Stimulated activated naive CD8-positive, alpha-beta T cell treated with anti-CD3 and anti-CD28 coated beads, Interleukin-15, Interleukin-2, amounts not matched to agents 100 ng/mL and 50 ng/mL, for 24 hours (primary cell): ENCODE data around the gene SMARCD3.
A peak's percentile ranks its signal among the peaks of the same experiment; 100 is the strongest.

Experiments
- H3K27ac Mint-ChIP-seq: one replicate; pipeline ENCODE4 v1.8.0; 2021; ENCODE audit warnings: mild to moderate bottlenecking, mixed read lengths
- H3K27me3 Mint-ChIP-seq: one replicate; pipeline ENCODE4 v1.8.0; 2021; ENCODE audit warnings: mixed read lengths
- H3K36me3 Mint-ChIP-seq: one replicate; pipeline ENCODE4 v1.8.0; 2021; ENCODE audit warnings: low read depth, mixed read lengths
- H3K4me1 Mint-ChIP-seq: one replicate; pipeline ENCODE4 v1.8.0; 2021; ENCODE audit warnings: low read depth, mixed read lengths
- H3K4me3 Mint-ChIP-seq: one replicate; pipeline ENCODE4 v1.8.0; 2021; ENCODE audit warnings: mild to moderate bottlenecking, mixed read lengths
- H3K9me3 Mint-ChIP-seq: one replicate; pipeline ENCODE4 v1.8.0; 2021; ENCODE audit warnings: mixed read lengths

Gene SMARCD3

DNA sequence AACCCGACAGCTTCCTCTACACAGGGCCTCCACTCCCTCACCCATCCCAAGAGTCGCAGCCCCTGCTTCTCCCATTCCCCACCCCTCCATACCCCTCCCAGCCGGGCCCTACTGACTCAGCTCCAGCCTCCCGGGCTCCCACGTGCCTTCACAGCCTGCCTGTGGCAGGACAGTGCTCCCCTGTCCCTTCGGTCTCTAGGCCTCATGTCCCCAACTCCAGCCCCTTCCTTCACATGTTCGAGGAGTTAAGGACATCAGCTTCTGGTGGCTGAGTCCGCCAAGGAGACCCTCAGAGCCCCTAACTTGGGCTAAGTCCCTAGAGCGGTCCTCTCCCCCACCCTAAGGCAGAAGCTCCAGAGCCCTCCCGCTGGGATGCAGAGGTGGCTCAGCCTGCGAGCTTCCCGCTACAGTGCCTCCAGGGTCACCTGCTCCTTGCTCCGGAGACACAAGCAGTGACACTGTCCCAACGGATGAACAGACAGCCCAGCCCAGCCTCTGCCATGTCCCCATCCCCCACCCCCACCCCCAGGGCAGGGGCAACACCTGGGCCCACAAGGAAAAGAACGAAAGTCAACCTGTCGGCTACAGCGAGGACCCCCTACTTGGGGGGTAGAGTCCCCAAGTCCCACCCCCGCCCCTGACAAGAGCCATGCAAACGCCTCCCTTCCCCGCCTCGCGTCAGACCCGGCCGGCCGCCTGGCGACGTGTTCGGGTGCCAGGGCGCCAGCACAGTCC lies 716 bp downstream of the SMARCD3 start:
- H3K27ac Mint-ChIP-seq = no peak overlapping the region
- no peaks in the 10 kb centered on the region for H3K36me3 Mint-ChIP-seq
- H3K4me3 Mint-ChIP-seq = peak overlapping the region; percentile 75
- H3K4me1 Mint-ChIP-seq = peaks cover 55% of the 10 kb centered on the region
- no peaks in the 10 kb centered on the region for H3K9me3 Mint-ChIP-seq
- H3K27me3 Mint-ChIP-seq = peaks cover 49% of the 10 kb centered on the region

DNA sequence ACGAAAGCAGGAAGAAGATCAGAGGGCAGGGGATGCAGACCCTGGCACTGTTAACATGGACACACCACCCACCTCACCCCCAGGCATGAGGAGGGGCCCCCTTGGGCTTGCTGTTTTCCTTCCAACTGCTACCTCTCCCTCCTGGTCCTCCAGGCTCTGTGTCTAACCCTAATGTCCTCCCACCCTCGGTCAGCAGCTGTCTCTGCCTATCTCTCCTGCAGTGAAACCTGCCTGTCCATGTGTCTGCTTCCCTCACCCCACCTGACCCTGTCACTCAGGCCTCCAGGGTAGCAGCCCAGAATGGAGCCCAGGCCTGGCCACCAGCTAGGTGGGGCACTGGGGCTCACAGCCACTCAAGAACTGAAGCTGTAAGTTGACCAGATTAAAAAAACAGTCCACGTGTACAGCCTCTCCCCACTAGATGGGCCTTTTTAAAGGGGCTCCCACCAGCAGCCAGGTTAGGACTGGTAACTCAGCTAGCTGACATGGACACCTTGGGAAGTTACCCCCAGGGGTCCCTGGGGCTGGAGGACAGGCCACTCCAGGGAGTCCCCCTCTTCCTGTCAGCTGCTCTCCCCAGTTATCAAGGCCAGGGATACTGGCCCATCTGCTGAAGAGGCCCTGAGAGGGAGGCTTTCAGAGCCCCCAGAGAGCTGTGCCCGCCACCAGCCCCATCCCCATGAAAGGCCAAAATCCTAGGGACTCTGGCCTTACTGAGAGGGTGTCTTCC lies 1.5 kb downstream of the SMARCD3 start:
- H3K27me3 Mint-ChIP-seq = peaks cover 42% of the 10 kb centered on the region
- H3K4me3 Mint-ChIP-seq = no peak overlapping the region

DNA sequence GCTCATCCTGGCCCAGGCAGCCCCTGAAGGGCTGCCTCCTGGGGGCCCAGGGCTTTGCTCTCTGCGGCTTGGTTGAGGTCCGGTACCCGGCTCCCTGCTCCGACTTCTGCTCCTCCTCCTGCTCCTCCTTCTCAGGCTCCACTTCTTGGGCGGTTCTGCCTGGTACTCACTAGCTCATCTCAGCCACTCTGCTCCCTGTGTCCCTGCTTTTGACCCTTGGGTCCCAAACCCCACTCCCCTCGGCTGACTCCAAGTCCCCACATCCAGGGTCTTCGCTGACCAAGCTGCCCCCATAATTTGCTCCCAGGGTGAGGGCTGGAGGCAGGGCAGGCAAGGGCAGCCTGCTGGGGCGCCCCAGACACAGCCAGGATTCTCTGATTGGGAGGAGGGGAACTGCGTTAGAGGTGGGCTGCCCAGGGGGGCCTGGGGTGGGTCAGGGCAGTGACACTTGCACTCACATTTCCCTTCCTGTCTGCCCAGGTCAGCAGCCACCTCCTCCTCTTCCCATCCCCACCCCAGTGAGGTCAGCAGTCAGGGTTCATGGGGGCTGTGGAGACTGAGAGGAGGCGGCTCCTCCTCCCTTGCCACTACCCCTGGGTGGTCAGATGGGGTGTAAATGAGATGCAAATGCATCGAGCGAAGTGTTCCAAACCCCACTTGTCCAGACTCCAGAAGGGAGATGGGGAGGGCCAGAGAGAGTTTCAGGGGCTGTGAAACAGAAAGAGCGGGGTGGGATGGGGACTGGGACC lies 2.2 kb downstream of the SMARCD3 start:
- no peaks in the 10 kb centered on the region for H3K36me3 Mint-ChIP-seq
- peaks cover 41% of the 10 kb centered on the region for H3K27me3 Mint-ChIP-seq
- peaks cover 54% of the 10 kb centered on the region for H3K4me1 Mint-ChIP-seq
- no peaks in the 10 kb centered on the region for H3K9me3 Mint-ChIP-seq
- H3K4me3 Mint-ChIP-seq = no peak overlapping the region
- H3K27ac Mint-ChIP-seq = no peak overlapping the region

More for the DNA sequence above, 1.5 kb downstream of the SMARCD3 start:
- H3K36me3 Mint-ChIP-seq = no peaks in the 10 kb centered on the region
- H3K27ac Mint-ChIP-seq = no peak overlapping the region
- peaks cover 55% of the 10 kb centered on the region for H3K4me1 Mint-ChIP-seq
- H3K9me3 Mint-ChIP-seq = no peaks in the 10 kb centered on the region

DNA sequence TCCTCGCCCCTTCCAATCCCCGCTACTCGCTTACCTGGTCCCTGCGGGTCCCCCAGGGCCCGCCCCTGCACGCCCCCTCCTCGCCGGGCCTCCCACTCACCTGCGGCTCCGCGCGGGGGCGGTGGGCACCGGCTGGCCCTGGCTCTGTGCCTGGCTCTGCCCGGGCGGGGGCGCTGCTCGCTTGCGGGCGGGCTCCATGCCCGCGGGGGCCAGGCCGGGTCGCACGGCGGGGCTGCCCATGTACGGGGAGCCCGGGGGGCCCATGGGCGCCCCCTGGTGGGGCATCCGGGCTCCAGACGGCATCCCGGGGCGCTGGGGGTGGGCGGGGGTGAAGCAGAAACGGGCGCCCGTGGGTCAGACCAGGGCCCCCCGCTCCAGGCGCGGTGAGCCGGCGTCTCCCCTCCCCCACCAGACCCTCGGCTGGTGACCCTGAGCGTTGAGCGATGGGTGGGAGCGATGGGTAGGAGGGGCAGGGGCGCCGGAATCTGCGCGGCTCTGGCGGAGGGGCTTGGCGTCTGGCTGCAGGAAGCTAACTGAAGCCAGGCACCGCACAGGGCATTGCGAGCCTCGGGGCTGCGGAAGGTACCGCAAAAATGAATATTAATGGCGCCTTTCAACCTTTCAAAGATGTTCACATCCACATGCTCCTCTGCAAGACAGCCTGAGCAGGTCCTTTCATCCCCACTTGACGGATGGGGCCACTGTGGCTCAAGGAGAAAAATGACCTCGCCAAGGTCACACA lies 3.0 kb downstream of the SMARCD3 start:
- H3K36me3 Mint-ChIP-seq = no peaks in the 10 kb centered on the region
- peaks cover 47% of the 10 kb centered on the region for H3K4me1 Mint-ChIP-seq
- H3K27me3 Mint-ChIP-seq = peaks cover 34% of the 10 kb centered on the region
- no peaks in the 10 kb centered on the region for H3K9me3 Mint-ChIP-seq
- no peak overlapping the region for H3K27ac Mint-ChIP-seq
- H3K4me3 Mint-ChIP-seq = no peak overlapping the region

DNA sequence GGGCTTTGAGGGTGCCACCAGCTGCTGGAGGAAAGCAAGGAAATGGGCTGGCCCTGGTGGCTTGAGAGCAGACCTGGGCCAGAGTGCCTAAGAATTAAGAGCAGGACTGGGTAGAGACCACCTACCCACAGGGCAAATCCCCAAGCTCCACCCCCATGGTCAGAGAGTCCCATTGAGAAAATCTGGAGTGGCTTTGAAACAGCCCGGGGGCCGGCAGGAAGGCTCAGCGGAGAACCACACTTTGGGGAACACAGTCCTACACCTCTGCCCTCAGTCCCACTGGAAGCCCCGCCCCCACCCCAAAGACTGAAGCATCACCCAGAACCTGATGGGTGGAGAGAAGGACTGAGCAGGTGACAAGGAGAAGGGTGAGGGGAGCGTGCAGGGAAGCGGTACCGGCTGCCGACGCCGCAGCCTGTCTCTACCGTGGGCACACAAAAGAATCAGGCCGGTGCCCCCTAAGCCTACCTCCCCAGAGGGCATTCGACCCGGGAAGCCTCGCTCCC lies 3.6 kb downstream of the SMARCD3 start:
- peaks cover 27% of the 10 kb centered on the region for H3K27me3 Mint-ChIP-seq
- no peak overlapping the region for H3K27ac Mint-ChIP-seq
- H3K4me3 Mint-ChIP-seq = no peak overlapping the region
- H3K9me3 Mint-ChIP-seq = no peaks in the 10 kb centered on the region
- peaks cover 42% of the 10 kb centered on the region for H3K4me1 Mint-ChIP-seq
- H3K36me3 Mint-ChIP-seq = no peaks in the 10 kb centered on the region

DNA sequence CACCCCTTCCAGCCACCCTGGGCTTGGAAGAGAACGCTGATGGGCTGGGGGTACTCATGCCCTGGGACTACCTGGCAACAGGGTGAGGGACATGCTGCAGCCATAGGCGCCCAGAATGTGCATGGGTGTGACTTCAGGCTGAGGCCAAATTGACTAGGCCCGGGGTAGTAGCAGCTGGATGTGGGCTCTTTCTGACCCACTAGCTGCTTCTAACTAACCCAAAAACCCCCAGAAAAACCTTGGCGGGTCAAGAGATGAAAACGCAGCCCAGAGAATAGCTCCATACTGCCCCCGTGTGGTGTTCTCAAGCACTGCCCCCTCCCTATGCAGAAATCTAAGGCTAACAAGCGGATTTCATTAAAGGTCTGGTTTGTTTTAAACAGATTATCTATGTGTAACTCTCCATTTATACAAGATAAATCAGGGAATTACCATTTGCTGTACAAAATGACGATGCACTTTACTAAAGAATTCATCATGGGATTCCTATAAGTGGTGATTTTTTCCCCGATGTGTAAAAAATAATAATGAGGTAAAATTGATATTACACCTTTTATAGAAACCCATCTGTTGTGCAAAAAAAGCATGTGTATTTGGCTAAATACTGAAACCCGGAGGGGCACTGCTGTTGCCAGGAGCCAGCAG lies 4.2 kb downstream of the SMARCD3 start:
- H3K4me3 Mint-ChIP-seq = peak overlapping the region; percentile 61
- peaks cover 25% of the 10 kb centered on the region for H3K27me3 Mint-ChIP-seq
- H3K4me1 Mint-ChIP-seq = peaks cover 39% of the 10 kb centered on the region
- H3K9me3 Mint-ChIP-seq = no peaks in the 10 kb centered on the region
- H3K36me3 Mint-ChIP-seq = no peaks in the 10 kb centered on the region
- no peak overlapping the region for H3K27ac Mint-ChIP-seq

DNA sequence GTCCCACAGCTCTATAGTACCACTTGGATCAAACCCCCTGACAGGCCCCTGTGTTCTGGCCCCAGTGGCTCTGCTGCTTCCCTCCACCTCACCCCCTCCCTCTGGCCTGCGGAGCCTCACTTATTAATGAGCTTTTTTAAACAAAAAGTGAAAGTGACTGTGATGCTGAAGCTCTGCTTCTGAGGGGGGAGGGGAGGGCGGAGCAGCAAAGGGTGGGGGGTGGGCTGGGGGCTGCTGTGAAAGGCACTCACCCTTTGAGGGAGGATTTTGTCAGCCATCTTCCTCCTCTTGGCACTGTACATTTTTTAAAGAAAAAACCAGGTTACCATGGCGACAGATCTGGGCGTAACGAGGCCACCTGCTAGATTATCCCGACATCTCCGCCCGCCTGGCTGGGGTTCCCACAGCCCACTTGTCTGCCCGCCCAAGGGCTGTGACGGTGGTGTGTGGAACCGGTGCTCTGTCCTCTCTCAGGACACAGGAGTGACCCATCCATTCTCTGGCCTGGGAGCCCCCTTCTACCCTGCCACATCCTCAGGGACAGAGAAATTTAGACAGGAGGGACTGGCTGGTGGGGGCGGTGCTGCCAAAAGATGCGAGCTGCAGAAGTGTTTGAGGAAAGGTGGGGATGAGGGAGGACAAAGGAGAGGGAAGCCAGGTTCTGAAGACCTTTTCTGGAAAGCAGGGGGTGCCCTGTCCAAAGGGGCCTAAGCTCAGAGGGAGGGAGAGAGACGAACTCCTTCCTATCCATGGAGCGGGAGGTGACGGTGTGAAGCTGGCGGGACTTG lies 4.9 kb downstream of the SMARCD3 start:
- H3K27me3 Mint-ChIP-seq = peaks cover 22% of the 10 kb centered on the region
- H3K27ac Mint-ChIP-seq = no peak overlapping the region
- H3K9me3 Mint-ChIP-seq = no peaks in the 10 kb centered on the region
- peaks cover 4% of the 10 kb centered on the region for H3K36me3 Mint-ChIP-seq
- peak overlapping the region; percentile 61 for H3K4me3 Mint-ChIP-seq
- H3K4me1 Mint-ChIP-seq = peaks cover 36% of the 10 kb centered on the region

DNA sequence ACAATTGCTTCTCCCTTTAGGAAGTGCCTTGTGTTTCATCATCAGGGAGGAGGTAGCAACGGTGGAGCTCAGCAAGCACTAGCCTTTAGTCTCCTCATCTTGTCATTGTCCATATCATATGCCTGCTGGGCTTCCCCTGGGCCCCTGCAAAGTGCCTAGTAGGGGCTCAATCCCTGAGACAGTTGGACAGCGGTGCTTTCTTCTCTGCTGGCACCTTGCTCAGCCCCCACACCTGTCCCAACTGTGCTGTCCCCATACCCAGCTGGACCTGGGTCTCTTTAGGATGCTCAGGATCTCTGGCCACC lies 5.5 kb downstream of the SMARCD3 start:
- H3K9me3 Mint-ChIP-seq = no peaks in the 10 kb centered on the region
- H3K27me3 Mint-ChIP-seq = peaks cover 17% of the 10 kb centered on the region
- peaks cover 4% of the 10 kb centered on the region for H3K36me3 Mint-ChIP-seq
- peak overlapping the region; percentile 61 for H3K4me3 Mint-ChIP-seq
- H3K27ac Mint-ChIP-seq = no peak overlapping the region
- H3K4me1 Mint-ChIP-seq = peaks cover 32% of the 10 kb centered on the region

DNA sequence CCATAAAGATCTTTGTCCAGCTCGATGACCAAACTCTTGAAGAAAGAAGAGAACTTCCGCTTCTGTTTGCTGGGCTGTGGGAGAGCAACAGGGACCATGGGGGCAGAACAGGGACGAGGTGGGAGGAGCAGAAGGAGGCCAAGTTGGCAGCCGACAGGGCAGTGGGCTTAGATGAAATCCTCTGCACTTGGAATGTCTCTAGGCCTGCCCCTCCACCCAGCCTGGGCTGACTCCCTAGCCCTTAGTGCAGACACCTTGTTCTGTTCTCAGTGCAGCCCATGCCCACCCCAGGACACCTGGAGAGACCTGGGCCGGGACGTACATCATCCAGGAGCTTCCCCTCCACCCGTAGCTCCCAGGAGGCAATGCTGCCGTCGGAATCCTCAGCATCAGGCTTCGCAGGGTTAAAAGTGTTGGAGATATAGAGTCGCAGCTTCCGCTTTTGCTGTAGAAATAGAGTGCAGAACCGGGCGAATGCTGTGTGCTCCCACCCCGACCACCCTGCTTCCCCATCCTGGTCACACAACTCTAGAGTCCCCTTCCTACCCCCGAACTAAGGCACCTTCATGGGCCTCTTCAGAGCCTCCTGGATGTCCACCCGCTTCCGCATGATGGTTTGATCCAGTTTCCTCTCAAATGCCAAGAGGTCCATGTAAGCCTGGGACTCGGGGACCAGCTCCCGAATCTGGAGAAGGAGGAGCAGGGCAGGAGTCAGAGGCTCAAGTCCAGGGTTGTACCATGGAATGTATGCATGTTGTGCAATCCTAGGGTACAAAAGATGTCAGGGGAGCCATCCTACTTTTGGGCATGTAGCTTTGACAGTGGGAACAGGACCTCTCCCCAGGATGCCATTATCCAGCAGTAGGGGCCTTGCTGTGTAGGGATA lies 6.1 kb downstream of the SMARCD3 start:
- Mint-ChIP-seq H3K9me3 (no peaks in the 10 kb centered on the region), H3K27ac (no peak overlapping the region), H3K36me3 (peaks cover 4% of the 10 kb centered on the region), H3K4me3 (no peak overlapping the region), H3K27me3 (peaks cover 13% of the 10 kb centered on the region), H3K4me1 (peaks cover 28% of the 10 kb centered on the region)

DNA sequence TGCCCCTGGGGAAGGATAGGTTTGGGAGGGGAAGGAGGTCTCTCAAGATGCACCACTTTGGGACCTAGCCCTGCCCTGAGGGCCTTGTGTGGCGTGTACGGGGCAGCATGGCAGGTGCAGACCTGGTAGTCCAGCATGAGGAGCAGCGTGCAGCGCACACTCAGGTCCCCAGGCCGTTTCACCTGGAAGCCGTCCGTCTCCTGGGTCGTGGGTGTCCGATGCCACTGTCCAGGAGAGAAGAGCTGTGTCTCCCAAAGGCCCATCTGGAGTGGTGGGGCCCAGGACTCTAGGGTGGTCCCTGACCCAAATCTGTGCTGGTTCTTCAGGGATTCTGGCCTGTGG lies 6.8 kb downstream of the SMARCD3 start:
- Mint-ChIP-seq H3K4me1 (peaks cover 28% of the 10 kb centered on the region), H3K4me3 (no peak overlapping the region), H3K27ac (no peak overlapping the region), H3K9me3 (no peaks in the 10 kb centered on the region), H3K27me3 (peaks cover 9% of the 10 kb centered on the region), H3K36me3 (peaks cover 8% of the 10 kb centered on the region)

DNA sequence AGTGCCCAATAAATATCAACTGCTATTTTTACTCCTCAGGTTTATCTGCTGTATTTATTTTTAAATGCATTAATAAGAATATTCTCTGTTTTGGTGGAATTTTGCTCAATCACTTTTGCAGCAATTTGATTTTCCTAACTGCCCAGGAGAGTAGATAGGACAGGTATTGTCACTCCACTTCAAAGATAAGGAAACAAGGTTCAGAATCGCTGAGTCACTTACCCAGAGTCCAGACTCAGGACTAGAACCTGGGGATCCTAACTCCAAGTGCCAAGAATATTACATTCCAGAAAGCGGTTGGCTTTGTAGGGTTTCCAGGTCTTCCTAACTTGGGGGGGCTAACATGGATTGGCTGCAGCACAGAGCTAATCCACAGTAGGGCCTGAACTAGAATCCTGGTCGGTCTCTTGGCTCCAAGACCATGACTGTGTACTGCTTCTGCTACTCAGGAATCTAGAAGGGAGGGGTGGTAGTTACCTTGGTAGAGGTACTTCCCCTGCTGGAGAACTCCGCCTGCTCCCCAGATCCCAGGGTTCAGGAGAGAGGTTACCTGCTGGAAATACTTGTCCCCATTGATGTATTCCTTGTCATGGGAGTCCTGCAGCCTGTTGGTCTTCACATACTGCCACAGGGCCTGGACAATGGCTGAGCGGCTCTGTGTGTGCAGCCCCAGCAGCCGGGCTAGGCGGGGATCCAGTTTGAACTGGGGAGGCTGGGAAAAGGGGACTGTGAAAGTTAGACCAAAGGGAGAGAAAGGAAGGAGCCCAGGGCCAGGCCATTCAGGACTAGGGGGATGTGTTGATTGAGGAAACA lies 7.3 kb downstream of the SMARCD3 start:
- Mint-ChIP-seq H3K9me3 (no peaks in the 10 kb centered on the region), H3K27me3 (peaks cover 3% of the 10 kb centered on the region), H3K4me3 (no peak overlapping the region), H3K36me3 (peaks cover 14% of the 10 kb centered on the region), H3K4me1 (peaks cover 27% of the 10 kb centered on the region), H3K27ac (no peak overlapping the region)

DNA sequence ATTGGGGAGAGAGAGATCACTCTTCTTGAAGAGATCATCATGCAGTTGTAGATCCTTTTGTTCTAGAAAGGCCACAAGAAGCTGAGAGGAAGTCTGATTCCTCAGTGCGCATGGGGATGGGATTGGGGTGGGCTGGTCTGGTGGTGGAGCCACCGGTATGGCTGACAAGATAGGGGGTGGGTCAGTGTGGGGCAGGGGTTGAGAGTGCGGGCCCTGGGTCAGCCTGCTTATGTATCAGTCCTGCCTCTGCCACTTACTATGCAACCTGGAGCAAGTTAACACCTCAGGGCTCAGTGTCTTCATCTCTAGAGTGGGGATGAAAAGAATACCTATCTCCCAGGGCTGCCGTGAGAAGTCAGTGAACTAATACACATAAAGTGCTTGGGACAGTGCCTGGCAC lies 8.0 kb downstream of the SMARCD3 start:
- H3K27me3 Mint-ChIP-seq = no peaks in the 10 kb centered on the region
- no peak overlapping the region for H3K4me3 Mint-ChIP-seq
- H3K27ac Mint-ChIP-seq = peak overlapping the region; percentile 14
- peaks cover 14% of the 10 kb centered on the region for H3K36me3 Mint-ChIP-seq
- H3K9me3 Mint-ChIP-seq = no peaks in the 10 kb centered on the region
- peaks cover 23% of the 10 kb centered on the region for H3K4me1 Mint-ChIP-seq
